Amniotic epithelial cell (primary cell): Measurements from ENCODE around the gene TTC28.

Source experiments
- DNase-seq: peaks from one replicate; pipeline ENCODE4 v3.0.0-alpha.2; 2010; ENCODE audit warnings: low read depth

Gene TTC28

DNA sequence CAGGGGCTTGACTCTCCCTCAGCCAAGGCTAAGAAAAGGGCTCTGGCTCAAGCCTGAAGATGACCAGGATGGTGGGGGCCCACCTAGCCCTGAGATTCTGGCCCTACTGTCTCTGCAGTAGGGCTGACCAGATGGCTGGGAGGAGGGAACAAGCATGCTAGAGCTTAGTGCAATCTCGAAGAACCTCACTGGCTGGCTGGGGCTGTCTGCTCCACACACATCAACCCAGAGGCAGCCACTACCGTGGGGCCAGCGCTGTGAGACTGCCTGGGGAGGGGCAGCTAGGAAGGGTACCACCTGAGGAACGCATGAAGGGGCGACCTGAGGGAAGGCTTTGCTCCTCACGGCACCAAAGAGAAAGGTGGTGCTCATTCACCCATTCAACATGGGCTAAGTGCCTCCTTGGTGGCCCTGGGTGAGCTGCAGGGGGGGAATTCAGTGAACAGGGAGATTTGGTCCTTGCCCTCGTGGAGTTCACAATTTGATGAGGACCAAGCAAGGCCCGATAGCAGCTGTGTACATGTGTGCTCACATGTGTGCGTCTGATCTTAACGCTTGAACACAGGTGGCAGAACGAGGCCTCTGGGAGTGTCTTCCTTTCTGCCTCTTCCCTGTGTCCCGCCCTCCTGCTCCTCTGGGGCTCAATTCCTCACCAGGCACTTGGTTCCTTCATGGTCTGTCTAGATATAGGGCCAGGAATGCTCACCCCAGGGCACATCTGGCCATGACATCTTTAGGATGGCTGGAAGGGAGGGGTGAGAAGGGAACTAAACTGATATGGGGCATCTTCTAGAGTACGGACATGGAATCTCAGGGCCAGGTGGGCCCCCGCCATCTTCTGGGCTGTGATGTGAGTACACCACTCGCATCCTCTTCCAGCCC is 658.3 kb downstream of the TTC28 start:
- DNase-seq: no peak

DNA sequence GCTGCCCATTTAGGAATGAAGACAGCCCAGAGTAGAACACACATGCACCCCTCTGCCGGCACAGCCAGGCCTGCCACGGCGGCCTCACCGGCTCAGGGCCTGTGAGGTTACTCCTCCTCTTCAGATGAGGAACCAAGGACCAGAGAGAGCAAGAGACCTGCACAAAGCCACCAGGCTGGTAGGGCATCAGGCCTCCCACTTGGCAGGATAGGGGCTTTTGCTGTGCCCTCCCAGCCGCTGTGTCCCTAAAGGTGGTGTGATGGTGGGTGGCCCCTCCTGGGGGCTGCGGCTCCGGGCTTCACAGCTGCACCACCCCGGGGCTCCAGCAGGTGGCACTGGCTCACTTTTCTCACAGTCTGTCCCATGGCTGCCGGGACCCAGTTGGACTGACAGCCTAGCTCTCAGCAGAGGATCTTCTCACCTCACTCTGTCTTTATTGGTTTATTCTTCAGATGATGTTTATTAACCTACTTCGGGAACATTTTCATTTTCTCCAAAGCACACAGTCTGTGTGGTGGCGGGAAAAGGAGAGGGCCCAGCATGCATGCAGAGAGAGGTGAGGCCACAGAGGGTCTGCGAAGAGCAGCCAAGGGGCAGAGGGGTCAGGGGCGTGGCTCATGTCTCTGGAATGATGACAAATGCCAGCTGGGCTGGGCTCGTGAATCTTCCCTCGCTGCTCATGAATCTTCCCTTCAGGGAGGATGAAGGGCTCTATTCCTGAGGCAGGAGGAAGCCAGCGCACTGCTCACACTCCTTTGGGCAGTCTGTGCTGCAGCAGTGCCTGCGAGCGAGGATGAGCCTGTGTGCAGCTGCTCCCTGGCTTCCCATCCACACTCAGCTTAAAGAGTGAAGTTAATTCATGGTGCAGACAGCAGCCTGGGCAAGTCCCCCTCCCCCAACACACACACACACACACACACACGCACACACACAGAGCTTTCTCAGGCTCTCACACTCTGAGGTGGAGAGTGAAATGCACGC is 659.5 kb downstream of the TTC28 start:
- DNase-seq: peak; percentile 67

DNA sequence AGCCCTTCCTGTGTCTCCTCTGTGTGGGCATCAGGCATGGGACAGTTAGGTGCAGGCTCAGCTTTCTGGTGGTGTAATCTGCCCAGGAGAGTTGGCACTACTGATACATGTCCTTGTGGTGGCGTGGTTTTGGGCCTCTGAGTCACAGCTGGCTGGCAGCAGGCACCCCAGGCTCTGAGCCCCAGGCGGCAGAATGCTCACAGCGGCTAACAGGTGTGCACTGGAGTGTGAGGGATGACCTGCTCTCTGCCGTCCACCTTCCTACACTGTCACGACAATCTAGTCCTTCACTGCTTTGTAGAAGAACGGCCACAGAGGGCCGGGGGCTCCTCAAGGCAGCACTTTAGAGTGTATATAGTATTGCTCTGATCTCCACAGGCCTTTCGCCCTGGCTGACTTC is 660.3 kb downstream of the TTC28 start:
- no peak for DNase-seq

DNA sequence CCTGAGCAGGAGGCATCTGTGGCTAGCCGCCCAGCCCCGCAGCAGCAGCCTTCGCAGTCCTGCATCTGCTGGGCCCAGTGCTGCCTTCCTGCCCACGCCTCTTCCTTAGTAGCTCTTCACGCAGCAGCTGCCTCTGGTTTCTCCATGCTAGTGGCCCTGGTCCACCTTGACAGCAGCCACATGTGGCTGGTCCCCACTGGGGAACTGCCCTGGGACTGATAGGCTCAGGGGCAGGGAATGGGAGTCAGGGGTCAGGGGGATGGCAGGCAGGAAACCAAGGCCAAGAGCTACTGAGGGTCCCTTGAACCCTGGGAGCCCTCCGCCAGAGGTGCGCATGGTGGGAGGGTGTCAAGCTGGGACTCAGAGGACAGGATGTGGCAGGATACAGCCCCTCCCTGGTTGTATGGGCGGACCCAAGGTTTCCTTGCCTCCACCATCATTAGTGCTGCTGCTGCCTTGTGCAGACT is 661.1 kb downstream of the TTC28 start:
- no peak for DNase-seq

DNA sequence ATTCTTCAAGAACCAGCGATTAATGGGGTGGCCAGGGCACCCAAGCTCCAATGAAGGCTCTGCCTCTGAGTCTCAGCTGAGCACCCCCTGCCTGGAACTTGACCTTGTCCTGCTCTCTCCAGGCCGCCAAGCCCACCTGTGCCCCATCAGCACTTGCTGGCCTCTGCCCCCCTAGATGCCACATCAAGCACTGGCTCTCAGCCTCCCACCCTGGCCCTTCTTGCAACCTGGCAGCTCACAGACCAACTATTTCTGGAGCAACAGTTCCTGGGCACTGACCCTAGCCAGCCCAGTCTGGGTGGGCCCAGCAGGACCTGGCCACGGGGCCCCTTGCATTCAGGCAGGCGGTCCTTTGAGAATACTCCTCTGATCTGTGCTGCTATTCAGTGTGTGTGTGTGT is 661.8 kb downstream of the TTC28 start:
- DNase-seq: no peak

DNA sequence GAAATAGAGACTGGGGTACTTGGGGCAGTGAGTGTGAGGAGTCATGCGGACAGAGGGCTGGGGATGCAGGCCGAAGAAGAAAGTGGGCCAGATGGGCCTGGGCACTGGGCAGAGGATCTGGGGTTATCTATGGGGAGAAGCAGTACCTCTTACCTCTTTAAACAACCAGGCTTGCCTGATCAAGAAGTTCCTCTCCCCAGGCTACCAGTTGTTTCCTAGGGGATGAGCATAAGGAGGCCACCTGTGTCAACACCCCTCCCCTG is 662.2 kb downstream of the TTC28 start:
- DNase-seq: no peak

DNA sequence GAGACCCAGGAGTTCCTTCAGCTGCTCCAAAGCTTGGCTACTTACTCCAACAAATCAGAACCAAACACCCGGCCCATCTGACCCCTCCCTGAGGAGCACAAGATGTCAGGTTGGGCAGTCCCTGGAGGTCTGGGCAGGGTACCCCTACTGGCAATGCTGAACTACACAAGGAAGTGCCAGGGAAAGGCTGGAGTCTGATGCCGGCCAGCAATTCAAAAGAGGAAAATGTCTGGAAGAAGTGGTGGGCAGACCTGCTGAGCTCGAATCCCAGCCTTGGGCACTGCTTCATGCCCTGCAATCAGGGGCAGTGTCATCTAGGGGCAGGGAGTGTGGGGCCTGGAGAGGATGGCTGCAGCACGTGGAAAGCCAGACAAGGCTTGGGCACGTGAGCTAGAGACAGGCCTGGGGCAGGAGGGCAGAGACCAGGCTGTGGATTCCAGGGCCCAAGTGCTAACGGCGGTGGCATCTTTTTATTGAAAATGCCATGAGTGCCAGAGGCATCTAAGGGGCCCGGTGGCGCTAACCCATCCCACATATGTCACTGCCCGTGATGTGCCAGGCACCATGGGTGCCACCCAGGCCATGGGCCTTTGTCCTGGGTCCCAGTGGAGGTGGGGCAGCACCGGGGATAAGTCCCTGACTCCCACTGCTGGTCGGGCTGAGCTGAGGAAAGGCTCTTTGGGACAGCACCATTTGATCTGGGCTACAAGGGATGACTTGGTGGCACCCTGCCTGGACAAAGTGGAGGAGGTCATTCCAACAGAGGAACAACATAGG is 662.7 kb downstream of the TTC28 start:
- DNase-seq: no peak

DNA sequence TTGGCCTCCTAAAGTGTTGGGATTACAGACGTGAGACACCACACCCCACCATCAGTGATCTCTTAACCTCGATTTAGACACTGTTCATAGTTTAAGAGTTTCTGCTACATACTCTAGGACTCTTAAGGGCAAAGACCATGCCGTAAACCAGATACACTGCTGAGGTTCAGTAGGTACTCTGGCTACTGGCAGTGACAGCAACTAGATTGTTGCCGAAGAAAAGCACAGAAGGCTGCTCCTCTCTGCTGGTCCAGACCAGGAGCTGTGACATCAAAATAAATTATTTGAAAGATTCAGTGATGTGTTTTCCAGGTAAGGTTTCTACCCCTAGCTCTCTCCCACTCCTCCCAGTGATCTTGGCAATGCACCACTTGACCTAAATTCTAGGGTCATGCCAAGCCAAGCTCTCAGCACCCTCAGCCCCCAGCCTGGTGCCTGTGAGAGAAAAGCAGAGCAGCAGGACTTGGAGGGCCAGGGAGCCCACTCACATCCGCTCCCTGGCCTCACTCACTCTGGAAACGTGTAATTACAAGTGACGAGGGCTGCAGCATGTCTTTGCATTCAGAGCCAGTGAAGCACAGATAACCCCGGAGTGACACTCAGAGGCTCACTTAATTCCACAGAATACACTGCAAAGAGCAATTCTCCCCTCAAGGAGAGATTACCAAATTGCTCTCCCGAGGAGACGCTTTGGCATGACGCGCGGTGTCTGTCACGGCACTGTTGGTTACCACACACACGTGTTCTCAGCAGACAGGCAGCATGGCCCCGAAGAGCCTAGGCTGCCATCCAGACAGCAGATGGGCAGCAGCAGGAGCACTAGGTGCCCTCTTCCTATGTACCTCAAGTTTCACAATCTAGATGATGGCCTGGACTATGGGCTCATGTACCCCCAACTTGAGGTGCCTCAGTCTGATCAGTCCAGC is 663.7 kb downstream of the TTC28 start:
- no peak for DNase-seq

DNA sequence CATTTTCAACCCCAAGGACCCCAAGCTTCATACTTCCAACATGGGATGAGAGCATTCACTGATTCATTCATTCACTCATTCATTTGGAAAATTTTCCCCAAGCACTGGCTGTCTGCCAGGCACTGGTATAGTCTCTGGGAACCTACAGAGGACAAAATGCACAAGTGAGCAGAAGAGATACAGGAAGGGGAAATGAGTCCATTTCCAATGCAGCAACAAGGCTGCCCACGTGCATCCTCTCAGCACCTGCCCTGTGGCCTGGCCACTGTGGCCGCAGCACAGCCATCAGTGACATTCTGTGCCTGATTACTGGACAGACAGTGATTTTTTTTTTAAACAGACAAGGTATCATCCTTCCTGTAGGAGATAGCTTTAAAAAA is 664.6 kb downstream of the TTC28 start:
- no peak for DNase-seq

DNA sequence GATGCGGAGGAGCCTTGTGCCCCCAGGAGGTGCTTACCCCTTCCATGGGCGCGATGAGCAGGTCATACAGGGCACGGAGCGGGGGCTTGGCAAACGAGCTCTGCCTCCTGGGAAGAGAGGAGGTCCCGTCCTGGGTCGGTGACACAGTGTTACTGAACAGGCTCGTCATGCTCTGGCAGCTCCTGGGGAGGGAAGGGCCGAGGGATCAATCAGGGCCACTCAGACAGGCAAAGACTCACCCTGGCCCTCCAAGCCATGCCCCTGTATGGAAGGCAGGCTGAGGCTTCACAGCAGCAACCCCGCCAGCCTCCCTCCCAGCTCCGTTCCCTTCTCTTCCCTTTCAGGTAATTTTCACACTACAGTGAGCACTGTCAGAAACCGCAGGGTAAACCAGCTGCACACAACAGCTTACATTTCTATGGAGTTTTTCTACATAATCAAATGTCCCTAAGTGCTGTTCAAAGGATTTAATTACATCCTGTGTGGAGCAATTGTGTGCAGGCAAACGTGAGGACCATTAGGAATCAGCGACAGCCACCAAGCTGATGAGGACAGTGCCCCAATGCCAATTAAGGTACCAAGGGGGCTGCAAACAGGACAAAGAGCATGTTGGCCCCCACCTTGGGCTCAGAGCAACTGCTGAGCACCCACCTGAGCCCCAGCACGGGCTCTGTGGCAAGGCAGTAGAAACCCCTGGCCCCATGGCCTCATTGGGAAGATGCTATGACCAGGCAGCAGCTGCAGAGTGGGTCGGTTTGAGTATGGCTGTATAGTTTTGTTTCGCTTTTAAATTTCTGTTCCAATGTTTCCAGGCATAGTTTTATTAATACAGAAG is 665.2 kb downstream of the TTC28 start:
- DNase-seq: no peak

DNA sequence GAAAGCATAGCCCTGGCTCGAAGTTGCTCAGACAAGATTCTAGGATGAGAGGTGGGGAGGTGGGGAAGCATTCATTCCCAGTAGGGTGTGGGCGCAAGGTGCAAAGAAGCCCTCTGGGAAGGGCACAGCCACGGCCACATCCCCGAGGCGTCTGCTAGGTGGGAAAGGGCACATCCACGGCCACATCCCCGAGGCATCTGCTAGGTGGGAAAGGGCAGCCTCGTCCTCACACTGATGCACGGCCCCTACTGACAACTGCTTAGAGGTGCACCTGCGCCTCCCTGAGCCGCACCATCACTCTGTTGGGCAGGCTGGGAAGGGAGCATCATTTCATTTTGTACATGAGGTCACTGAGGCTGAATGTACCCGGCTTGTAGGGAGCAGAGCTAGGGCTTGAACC is 666.0 kb downstream of the TTC28 start:
- DNase-seq: no peak

DNA sequence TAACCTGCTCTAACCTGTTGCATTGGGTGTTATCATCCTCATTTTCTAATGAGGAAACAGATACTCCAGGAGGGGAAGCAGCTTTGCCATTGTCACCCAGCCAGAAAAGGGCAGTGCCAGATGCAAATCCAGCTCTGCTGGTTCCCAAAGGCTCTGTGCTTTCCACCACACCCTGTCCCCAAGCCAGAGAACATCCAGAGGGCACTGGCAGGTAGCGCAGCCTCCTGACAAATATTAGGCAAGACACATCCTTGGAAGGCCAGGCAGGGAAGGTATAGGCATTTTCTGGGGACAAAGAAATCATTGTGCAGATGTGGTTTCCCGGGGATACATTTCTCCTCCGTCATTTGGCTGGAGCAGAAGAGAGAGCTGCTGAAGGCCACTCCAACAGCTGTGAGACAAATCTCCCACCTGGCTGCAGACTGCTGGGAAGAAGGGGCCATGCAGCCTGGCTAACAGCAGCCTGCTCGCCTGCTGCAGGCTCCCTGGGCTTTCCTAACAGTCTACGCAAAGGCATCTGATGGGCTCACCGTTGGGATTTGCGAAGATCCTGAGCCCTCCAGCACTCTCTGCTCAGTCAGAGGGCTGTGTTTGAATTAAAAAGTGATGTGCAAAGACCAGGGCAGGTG is 666.7 kb downstream of the TTC28 start:
- no peak for DNase-seq

DNA sequence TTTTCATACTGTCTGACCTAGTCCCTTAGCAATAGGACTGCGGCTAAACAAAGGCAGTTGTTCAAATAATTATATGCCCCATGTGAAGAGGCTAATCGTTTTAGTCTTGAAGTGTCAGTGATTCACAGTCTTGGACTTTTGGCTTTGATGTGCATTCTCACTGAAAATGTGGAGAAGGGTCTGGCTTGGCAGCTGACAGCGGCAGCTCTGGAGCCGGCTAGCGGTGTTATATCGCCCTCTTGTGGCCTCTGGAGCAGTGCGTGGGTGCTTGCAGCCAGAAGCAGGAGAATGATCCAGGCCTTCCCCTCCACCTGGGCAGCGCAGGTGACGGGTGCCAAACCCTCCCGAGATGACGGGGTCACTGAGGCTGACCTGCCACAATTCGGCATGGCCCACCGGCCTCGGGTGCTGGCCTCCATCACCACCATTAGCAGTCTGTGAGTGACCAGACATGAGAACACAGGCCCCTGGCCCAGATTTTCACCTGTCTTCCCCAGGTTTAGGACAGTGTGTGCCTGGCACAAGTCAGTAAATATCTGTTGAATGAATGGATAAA is 670.3 kb downstream of the TTC28 start:
- DNase-seq: peak; percentile 79

DNA sequence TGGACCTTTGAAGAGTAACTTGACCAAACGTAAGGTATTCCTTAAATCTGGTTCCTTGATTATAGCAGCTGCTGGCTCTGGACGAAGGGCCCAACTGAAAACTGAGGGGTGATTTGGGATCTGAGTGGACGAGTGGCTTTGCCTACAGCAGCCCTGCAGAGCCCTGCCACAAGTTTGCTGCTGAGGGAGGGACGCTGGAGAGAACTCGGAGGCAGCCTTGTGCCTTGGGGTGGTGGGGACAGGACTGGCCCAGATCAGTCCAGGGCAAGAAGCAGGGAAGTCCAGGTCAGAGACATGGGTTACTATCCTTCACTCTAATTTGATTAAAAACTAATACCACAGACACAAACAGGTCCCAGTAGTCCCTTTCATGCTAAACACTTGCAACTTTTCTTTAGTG is 671.0 kb downstream of the TTC28 start:
- DNase-seq: no peak

DNA sequence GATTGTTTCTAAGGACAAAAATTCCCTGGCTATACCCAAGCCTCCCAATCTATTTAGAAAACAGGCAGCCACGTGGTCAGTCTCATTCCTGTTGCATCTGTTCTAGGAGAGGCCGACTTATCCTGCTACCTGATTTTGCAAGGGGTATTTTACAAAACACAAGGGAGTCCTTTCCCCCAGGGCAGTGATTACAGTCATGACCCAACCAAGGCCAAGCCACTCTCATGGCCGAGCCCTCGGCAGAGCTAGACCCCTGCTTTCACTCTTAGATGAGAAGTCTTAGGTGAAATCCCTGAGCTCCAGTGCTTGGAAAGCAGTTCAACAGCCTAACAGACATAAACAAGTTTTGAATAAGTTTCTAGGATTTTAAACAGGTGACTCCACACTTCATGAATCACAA is 671.6 kb downstream of the TTC28 start:
- DNase-seq: no peak

DNA sequence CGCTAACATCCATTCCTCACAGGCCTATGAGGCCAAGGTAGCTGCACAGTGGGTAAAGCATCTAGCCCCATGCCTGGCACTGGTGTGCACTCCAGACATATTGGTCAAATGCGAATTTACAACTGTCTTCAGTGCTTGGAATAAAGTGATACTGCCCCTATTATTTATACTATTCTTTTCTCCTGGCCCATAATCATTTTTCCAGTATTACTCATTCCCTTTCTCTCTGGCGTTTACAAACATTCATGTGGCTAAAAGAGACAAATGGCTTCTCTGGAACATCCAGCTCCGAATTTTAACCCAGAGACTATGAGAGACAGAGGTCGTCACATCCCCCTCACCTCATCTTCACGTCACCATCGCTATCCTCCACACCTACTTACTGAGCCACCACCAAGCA is 673.4 kb downstream of the TTC28 start:
- DNase-seq: peak; percentile 12

DNA sequence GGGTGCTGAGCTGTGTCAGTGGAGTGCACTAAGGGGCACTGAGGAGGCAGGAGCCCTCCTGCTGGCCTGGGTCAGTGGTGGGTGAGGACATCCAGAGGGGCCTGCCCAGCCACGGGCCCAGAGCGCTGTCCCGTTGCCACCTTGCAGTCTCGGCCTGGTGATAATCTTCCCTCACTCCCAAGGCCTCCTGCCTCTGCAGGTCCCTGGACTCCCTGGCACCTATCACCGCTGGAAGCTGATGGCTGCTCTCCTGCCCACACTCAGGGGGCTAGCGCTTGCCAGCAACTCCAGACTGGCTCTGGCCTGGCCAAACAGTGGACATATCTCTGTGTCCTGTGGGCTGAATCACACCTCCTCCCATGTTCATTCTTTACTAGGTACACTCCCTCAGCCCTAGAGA is 674.1 kb downstream of the TTC28 start:
- no peak for DNase-seq

DNA sequence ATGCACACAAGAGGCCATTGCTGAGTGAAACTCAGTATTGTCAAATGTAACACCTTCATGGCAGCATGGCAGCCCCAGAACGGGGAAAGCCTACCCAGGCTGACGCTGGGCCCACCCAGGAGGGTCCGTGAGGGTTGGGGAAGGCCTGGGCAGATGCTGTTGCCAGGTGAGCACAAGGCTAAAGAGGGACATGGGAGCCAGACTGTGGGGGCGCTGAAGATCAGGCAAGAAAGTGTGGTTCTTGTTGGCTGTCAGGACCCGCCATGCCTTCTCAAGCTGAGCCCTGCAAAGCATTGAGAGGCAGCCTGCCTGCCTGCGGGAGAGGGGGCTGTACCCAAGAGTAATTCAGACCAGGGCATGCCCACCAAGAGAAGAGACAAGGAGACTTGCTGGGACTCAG is 675.6 kb downstream of the TTC28 start:
- no peak for DNase-seq

DNA sequence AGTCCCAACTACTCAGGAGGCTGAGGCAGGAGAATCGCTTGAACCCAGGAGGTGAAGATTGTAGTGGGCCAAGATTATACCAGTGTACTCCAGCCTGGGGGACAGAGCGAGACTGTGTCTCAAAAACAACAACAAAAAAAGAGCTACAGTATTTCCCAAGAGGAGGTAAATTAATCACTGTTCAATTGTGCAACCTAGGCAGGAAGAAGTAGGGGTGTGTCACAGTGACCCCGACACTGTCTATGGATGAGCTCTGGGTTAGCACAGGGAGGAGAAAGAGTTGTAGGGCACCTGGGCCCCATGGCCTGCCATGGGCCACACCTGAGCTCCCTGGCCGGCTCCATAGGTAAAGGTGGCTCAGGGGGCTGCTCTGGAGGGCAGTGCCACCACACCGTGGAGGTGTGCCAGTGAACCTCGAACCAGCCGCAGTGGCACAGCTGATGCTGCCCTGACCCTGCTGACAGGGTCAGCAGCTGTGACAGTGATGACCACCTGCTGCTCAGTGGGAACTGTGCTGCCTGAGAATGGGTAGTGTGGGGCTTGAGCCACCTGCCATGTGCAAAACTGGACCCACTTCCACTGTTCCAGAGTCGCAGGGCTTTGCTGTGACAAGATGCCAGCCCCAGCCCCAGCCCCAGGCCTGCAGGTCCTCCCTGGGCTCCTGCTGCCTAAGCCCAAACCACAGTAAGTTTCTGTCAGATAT is 676.6 kb downstream of the TTC28 start:
- DNase-seq: peak; percentile 57
